Body of pancreas (tissue), 4 donors: Measurements from ENCODE around the gene SCARF1. TPM values are rescaled to one million over a fixed set of nuclear protein-coding genes. Genes with fewer than 3 reads are reported as not detected.

ENCODE experiments used
- ATAC-seq: fragments of 150-250 bp; one replicate; pipeline ENCODE4 v1.9.1; 2016
- DNase-seq, 4 donors: peaks; one replicate each; pipeline ENCODE4 v3.0.0-alpha.2; 2019
- H3K27ac ChIP-seq, 4 donors: fragments of 200-600 bp; sonication (generic); 1 replicate in 3 of 4; 2 replicates in 1 of 4; pipeline versions ENCODE4 v1.5.1 to v1.6.1; 2016 to 2019; ENCODE audit warnings: mild to moderate bottlenecking in 1 of 4, mixed read lengths in 1 of 4, moderate library complexity in 1 of 4
- H3K27me3 ChIP-seq, 2 donors: fragments of 200-600 bp; sonication (generic); one replicate each; pipeline ENCODE4 v1.6.0; 2016; ENCODE audit warnings: mild to moderate bottlenecking in 1 of 2
- H3K36me3 ChIP-seq, 2 donors: fragments of 200-600 bp; sonication (generic); replicated peaks in 1 of 2; 2 replicates each; pipeline ENCODE4 v1.5.1; 2016; ENCODE audit warnings: low read depth in 2 of 2; ENCODE audit not compliant: insufficient read depth in 1 of 2
- H3K4me1 ChIP-seq: fragments of 200-600 bp; sonication (generic); one replicate; pipeline ENCODE4 v1.6.0; 2016
- H3K4me3 ChIP-seq, 2 donors: fragments of 200-600 bp; sonication (generic); 1 replicate in 1 of 2; 2 replicates in 1 of 2; pipeline ENCODE4 v1.5.1; 2016 to 2019
- H3K9me3 ChIP-seq, 3 donors: fragments of 200-600 bp; sonication (generic); 1 replicate in 2 of 3; 2 replicates in 1 of 3; pipeline ENCODE4 v1.5.1; 2016
- POLR2A ChIP-seq, 3 donors: fragments of 450-650 bp; IDR thresholded peaks; one replicate each; pipeline ENCODE4 v1.6.1; 2016; ENCODE audit warnings: antibody characterized with exemption in 3 of 3, mild to moderate bottlenecking in 2 of 3
- WGBS, 2 donors: methylation state at CpG; one replicate each; pipeline ENCODE4 v1.1.5; 2017; 5-methylcytosine and 5-hydroxymethylcytosine counted together
- intact Hi-C: fragments of 100-400 bp; cut with DNase I; formaldehyde crosslinking; loops from one replicate; pipeline ENCODE4 v1.15.1; 2023
- total RNA-seq, 2 donors: library from RNA; depleted of rRNA; stranded (reverse); fragments of >200 nt; gene quantifications; one replicate each; pipeline ENCODE4 v1.1.0, GENCODE V29; 2016
- TF ChIP-seq, protein P1 (sequence below), 7 experiments: fragments of 450-650 bp in 4 of 7; fragments of 200-600 bp in 3 of 7; sonication (generic) in 3 of 7; IDR thresholded peaks; one replicate each; pipeline ENCODE4 v1.5.1; 2016 to 2019; ENCODE audit warnings: antibody characterized with exemption in 7 of 7

Gene SCARF1
- total RNA-seq, 2 donors from 2014 or later, result 9.1 to 15.5 TPM

DNA sequence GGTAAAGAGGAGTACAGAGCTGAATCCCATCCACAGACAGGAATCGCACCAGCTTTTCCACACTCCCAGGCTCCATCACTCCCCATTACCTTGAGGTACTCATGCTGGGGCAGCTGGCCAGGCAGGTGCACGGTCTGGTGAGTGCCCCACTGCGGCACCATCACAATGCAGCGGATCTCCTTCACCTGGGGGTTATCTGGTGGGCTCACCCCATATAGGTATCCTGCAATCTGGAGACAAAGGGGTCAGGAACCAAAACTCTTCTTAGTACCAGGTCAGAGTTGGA lies 6.0 kb upstream of the SCARF1 start:
- Histone ChIP-seq H3K27ac (peak overlapping the region in 2 of 4 donors; percentile 7 to 11), H3K36me3 (peaks cover 36 to 52% of the 10 kb centered on the region in 2 donors)

DNA sequence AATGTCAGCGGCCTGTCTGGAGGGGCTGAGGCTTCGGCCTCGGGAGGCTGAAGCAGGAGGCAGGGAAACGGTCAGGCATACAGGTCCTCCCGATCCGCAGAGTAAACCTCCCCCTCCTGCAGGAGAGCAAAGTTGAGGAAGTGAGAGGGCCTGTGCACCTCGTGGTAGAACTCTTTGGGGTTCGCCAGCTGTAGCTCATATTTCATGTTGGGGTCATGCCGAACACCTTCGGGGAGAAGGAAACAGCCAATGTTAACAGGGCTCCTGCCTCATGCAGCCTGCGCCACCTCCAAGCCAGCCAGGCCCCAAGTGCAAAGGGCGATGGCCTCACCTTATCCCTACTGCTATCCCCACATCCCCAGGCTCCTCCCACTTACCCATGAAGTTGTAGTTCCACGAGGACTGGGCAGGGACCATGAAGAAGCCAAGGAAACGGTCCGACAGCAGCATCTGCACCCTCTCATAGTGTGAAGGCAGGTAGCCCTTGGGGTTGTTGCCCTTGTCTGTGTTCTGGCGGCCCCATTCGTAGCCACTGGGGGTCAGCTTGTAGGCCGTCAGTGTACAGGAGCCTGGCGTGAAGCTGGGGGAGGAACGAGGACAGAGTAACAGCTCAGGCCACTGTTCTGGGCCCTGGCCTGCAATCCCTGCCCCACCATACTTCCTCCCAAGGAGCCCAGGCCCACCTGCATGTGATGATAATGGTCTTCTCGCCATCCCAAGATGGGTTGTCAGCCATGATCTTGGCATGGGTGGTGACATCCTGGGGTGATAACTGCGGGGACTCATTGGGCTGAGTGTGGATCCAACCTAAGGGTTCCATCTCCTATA lies 5.4 kb upstream of the SCARF1 start:
- H3K27me3 ChIP-seq, result no peaks in the 10 kb centered on the region
- no peak for ATAC-seq
- no peak overlapping the region for H3K4me3 ChIP-seq
- TF ChIP-seq, protein P1, sequence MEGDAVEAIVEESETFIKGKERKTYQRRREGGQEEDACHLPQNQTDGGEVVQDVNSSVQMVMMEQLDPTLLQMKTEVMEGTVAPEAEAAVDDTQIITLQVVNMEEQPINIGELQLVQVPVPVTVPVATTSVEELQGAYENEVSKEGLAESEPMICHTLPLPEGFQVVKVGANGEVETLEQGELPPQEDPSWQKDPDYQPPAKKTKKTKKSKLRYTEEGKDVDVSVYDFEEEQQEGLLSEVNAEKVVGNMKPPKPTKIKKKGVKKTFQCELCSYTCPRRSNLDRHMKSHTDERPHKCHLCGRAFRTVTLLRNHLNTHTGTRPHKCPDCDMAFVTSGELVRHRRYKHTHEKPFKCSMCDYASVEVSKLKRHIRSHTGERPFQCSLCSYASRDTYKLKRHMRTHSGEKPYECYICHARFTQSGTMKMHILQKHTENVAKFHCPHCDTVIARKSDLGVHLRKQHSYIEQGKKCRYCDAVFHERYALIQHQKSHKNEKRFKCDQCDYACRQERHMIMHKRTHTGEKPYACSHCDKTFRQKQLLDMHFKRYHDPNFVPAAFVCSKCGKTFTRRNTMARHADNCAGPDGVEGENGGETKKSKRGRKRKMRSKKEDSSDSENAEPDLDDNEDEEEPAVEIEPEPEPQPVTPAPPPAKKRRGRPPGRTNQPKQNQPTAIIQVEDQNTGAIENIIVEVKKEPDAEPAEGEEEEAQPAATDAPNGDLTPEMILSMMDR (IDR thresholded peaks at IDR 0.05), result no peak
- TF ChIP-seq POLR2A (IDR thresholded peaks at IDR 0.05), result no peak
- no peaks in the 10 kb centered on the region for H3K9me3 ChIP-seq
- DNase-seq, result peak in 1 of 4 donors; percentile 19
- peaks cover 32 to 47% of the 10 kb centered on the region in 2 donors for H3K36me3 ChIP-seq
- WGBS, 2 donors, result 61 to 72% methylated on average over 8 to 22 of the region's 22 CpGs
- intact Hi-C loops, result no loop called here
- H3K27ac ChIP-seq, result peak overlapping the region; percentile 11 to 100 (median 60)
- peaks cover 40% of the 10 kb centered on the region for H3K4me1 ChIP-seq

More for the DNA sequence above, 6.0 kb upstream of the SCARF1 start:
- intact Hi-C loops, result no loop called here
- 76% methylated on average over 4 of the region's 4 CpGs; no CpG with 5 or more reads in 1 of the 2 donors for WGBS, 2 donors
- Histone ChIP-seq H3K4me1 (peaks cover 35% of the 10 kb centered on the region), H3K9me3 (no peaks in the 10 kb centered on the region), H3K4me3 (no peak overlapping the region), H3K27me3 (no peaks in the 10 kb centered on the region)
- TF ChIP-seq POLR2A (IDR thresholded peaks at IDR 0.05), result no peak
- TF ChIP-seq, protein P1 (IDR thresholded peaks at IDR 0.05), result no peak
- no peak for DNase-seq
- ATAC-seq, result no peak

DNA sequence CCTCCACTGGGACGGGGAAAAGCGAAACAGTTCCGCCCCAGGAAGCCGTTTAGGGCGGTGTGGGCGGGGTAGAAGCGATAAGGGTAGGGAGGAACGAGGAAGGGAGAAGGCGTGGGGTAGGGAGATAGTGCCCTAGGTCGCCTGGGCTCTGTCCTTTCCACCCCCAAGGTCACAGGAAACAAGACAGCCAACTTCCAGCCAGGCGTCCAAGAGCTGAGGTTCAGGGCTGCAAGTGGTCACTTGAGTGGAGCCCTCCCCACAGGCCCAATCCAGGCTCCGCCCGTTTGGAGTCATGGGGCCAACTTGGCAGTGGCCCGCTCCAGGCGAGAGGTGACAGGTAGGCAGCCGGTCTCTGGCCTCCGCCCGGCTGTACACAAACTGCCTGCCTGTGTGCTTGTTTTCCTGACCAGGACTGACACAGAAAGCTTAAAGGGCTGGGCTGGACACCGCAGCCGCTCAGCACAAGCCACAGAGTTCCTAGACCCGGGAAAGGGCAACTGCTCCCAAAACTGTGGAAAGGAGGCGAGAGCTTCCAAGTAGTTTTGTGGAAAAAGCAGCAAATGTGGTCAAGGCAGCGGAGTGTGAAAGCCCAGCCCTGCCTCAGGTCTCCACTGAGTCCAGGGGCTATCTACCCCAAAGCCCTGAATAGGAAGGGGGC lies 4.4 kb upstream of the SCARF1 start, which contains the start of gene RILP:
Gene RILP (minus strand): TSS at position 23 of the 658 bp plus-strand sequence. CDS start 62 bp downstream, outside the sequence.
- Histone ChIP-seq H3K27me3 (no peaks in the 10 kb centered on the region), H3K4me3 (peak within 1 kb of the TSS; percentile 53 to 69), H3K9me3 (no peaks in the 10 kb centered on the region), H3K4me1 (peaks cover 44% of the 10 kb centered on the region), H3K36me3 (peaks cover 23 to 38% of the 10 kb centered on the region in 2 donors), H3K27ac (peak within 1 kb of the TSS; percentile 96 to 100 (median 98))
- 8 to 10% methylated on average over 14 to 23 of the region's 23 CpGs for WGBS, 2 donors
- peak in 2 of 3 donors; percentile 50 to 62 for TF ChIP-seq POLR2A (IDR thresholded peaks at IDR 0.05)
- TF ChIP-seq, protein P1 (IDR thresholded peaks at IDR 0.05), result no peak
- ATAC-seq, result peak; percentile 78
- intact Hi-C loops, result no loop called here
- DNase-seq, result peak; percentile 93 to 97 (median 96)

DNA sequence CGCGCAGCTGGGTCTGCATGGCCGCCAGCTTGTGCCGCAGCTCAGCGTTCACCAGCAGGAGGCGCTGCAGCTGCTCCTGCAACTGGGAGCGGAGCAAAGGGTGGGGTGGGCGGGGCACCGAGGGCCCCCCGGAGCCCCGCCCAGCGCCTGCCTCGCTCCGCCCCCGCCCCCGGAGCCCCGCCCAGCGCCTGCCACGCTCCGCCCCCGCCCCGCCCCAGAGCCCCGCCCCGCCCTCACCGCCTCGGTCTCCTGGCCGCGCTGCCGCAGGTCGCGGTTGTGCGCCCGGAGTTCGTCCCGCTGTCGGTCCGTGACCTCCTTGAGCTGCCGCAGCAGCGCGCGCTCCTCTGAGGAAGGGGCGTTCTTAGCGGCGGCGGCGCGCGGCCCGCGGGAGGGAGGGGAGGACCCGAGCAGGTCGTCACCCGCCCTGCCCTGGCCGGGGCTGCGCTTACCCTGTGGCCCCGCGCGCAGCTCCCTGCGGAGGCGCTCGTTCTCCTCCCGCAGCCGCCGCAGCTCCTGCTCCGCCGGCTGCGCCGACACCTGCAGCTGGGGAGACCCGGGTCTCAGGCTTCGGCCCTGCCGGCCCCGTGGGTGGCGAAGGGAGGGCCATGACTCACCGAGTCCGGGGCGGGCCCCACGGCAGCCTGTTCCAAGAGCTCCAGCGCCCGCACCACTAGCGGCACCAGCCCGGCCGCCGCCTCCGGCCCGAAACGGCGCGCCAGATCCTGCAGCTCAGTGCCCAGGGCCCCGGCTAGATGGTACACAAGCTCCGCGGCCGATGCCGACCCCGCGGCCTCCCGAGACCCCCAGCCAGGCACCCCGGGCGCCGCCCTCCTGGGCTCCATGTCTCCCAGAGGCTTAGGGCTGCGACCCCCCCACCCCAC lies 3.7 kb upstream of the SCARF1 start:
- Histone ChIP-seq H3K4me1 (peaks cover 51% of the 10 kb centered on the region), H3K27ac (peak overlapping the region; percentile 96 to 100 (median 98)), H3K9me3 (no peaks in the 10 kb centered on the region), H3K27me3 (no peaks in the 10 kb centered on the region), H3K36me3 (peaks cover 17 to 32% of the 10 kb centered on the region in 2 donors), H3K4me3 (peak overlapping the region; percentile 53 to 69)
- intact Hi-C loops, result no loop called here
- DNase-seq (peak; percentile 95 to 98 (median 96)), ATAC-seq (peak; percentile 76)
- TF ChIP-seq, protein P1 (IDR thresholded peaks at IDR 0.05), result peak in 4 of 7 experiments; percentile 90 to 99 (median 96)
- TF ChIP-seq POLR2A (IDR thresholded peaks at IDR 0.05), result peak; percentile 76 to 77 (median 76)
- 0% methylated on average over 63 of the region's 100 CpGs; no CpG with 5 or more reads in 1 of the 2 donors for whole genome bisulfite sequencing, 2 donors
